Peyer's patch (tissue), 4 donors: ENCODE data around the gene DIAPH2.
"Not testable (repeated sequence)": the region's sequence is repeated elsewhere in the genome, so short reads cannot be mapped to it uniquely, and the experiment has no call there.

Experiments
- CTCF ChIP-seq, 6 experiments: fragments of 450-650 bp in 4 of 6; fragments of 200-600 bp in 2 of 6; sonication (generic) in 1 of 6; IDR thresholded peaks; one replicate each; pipeline ENCODE4 v1.5.1; 2017 to 2019; ENCODE audit warnings: antibody characterized with exemption in 6 of 6, mild to moderate bottlenecking in 3 of 6, moderate library complexity in 1 of 6
- POLR2A ChIP-seq, 2 donors: fragments of 450-650 bp; IDR thresholded peaks; one replicate each; pipeline ENCODE4 v1.5.1; 2017; ENCODE audit warnings: antibody characterized with exemption in 2 of 2, mild to moderate bottlenecking in 2 of 2, moderate library complexity in 2 of 2

- TF ChIP-seq POLR2A, CTCF (IDR thresholded peaks at IDR 0.05): not testable (repeated sequence)
These were observed 174.8 kb downstream of the DIAPH2 start for GRCh38 chrX:96859422-96859821.
